ENCODE measurements around the gene HIVEP3.

DNA sequence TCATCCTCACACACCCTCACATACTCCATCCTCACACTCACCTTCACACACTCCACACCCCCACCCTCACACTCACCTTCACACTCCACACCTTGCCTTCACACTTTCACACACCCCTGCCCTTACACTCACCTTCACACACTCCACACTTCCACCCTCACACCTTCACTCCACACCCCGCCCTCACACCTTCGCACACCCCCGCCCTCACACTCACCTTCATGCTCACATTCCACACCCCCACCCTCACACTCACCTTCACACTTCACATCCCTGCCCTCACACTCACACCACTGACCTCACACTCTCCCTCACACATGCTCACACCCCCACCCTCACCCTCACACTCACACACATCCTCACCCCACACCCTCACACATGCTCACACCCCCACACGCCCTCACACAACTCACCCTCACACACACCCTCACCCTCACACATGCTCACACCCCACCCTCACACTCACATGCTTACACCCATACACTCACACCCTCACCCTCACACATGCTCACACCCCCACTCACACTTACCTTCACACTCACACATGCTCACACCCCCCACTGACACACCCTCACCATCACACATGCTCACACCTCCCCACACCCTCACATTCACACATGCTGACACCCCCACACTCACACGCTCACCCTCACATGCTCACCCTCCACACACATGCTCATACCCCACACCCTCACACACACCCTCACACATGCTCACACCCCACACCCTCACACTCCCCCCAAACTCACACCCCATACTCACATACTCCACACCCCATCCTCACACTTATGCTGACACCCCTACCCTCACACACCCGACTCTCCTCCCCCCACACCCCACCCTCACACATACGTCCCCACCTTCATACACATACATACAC is 389.8 kb downstream of the HIVEP3 start:
- TF ChIP-seq, protein P1, sequence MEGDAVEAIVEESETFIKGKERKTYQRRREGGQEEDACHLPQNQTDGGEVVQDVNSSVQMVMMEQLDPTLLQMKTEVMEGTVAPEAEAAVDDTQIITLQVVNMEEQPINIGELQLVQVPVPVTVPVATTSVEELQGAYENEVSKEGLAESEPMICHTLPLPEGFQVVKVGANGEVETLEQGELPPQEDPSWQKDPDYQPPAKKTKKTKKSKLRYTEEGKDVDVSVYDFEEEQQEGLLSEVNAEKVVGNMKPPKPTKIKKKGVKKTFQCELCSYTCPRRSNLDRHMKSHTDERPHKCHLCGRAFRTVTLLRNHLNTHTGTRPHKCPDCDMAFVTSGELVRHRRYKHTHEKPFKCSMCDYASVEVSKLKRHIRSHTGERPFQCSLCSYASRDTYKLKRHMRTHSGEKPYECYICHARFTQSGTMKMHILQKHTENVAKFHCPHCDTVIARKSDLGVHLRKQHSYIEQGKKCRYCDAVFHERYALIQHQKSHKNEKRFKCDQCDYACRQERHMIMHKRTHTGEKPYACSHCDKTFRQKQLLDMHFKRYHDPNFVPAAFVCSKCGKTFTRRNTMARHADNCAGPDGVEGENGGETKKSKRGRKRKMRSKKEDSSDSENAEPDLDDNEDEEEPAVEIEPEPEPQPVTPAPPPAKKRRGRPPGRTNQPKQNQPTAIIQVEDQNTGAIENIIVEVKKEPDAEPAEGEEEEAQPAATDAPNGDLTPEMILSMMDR (optimal IDR thresholded peaks at IDR 0.05 in 1 of 3, IDR thresholded peaks at IDR 0.05 in 1 of 3, conservative IDR thresholded peaks at IDR 0.05 in 1 of 3; ENCODE audit: extremely low read depth in 1 of 3, insufficient read depth in 2 of 3, low read length in 3 of 3) = no peak
- no peak for TF ChIP-seq EZH2 (IDR thresholded peaks at IDR 0.05; ENCODE audit: low read length)

All from keratinocyte (primary cell).